GM12801 (cell line): ENCODE measurements around the gene ESPNL.

Experiments used
- CTCF ChIP-seq: IDR thresholded peaks from one replicate; pipeline ENCODE4 v1.5.1; 2011; ENCODE audit warnings: control low read depth; ENCODE audit not compliant: insufficient read length; ENCODE audit errors: extremely low read depth

ESPNL gene

DNA sequence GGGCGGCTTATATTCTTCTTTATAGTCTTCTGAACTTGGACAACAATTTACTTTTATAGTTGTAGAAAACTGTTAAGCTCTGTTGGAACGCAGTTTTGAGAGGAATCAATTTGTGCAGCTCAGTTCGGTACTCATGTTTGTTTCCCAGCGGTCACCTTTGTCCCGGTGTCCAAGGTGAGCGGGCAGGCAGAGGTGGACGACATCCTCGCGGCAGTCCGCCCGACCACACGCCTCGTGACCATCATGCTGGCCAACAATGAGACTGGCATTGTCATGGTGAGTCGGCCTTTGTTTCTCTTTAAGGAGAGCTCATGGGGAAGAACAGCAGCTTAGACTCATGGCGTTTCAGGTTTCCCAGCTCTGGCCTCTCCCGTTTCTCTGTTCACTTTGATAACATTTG, 18.6 kb upstream of the ESPNL start:
- TF ChIP-seq CTCF = no peak

GRCh38 chr2:238082151-238082550, 18.0 kb upstream of the ESPNL start:
- TF ChIP-seq CTCF = no peak

- no peak for TF ChIP-seq CTCF
Observed at GRCh38 chr2:238082827-238083226, 17.3 kb upstream of the ESPNL start.

GRCh38 chr2:238083919-238084318, 16.2 kb upstream of the ESPNL start:
- TF ChIP-seq CTCF = no peak

DNA sequence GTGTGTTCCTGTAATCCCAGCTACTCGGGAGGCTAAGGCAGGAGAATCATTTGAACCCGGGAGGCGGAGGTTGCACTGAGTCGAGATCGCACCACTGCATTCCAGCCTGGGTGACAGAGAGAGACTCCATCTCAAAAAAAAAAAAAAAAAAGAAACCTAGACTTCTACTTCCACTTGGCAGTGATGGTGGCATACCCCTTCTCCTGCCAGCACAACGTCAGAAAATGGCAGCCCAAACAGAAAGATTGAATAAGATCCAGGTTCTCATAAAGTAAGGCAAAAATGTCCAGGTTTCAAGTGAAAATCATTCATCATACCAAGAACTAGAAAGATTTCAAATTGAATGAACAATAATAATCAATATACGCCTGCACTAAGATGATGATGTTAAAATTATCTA, 15.4 kb upstream of the ESPNL start:
- no peak for TF ChIP-seq CTCF

GRCh38 chr2:238085899-238086298, 14.2 kb upstream of the ESPNL start:
- no peak for TF ChIP-seq CTCF

DNA sequence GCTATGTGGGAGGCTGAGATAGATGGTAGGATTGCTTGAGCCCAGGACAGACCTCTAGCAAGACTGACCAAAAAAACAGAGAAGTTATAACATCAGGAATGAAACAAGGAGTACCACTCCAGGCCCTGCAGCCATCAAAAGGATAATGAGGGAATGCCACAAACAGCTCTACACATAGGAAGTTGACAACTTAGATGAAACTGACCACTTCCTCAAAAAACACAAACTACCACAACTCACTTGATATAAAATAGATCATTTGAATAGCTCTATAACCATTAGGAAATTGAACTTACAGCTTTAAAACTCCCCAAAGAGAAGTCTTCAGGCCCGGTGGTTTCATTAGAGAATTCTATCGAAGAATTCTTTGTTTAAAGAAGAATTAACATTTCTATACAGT, 12.9 kb upstream of the ESPNL start:
- TF ChIP-seq CTCF = no peak

GRCh38 chr2:238090887-238091286, 9.3 kb upstream of the ESPNL start:
- no peak for TF ChIP-seq CTCF
